Heart left ventricle (tissue), 16 donors: ENCODE results near the gene ADH1C. TPM values are rescaled to one million over a fixed set of nuclear protein-coding genes. Genes with fewer than 3 reads are reported as not detected.

ENCODE experiments used
- ATAC-seq, 4 donors: fragments of 200-7000 bp; cut with Tn5 transposase; one replicate each; pipeline ENCODE4 v1.9.1; 2020 to 2022; ENCODE audit warnings: moderate library complexity in 4 of 4, mild to moderate bottlenecking in 3 of 4, moderate number of reproducible peaks in 1 of 4
- DNase-seq, 5 donors: peaks; one replicate each; pipeline ENCODE4 v3.0.0-alpha.2; 2020
- H3K27ac ChIP-seq, 12 donors: fragments of 200-600 bp; sonication (generic) in 4 of 12; one replicate each; pipeline versions ENCODE4 v1.5.0 to v1.8.0; 2016 to 2022; ENCODE audit warnings: mild to moderate bottlenecking in 2 of 12
- H3K27me3 ChIP-seq, 9 donors: fragments of 200-600 bp; sonication (generic) in 2 of 9; one replicate each; pipeline versions ENCODE4 v1.5.1 to v1.8.0; 2016 to 2022; ENCODE audit warnings: mild to moderate bottlenecking in 3 of 9
- H3K36me3 ChIP-seq, 9 donors: fragments of 200-600 bp; sonication (generic) in 2 of 9; one replicate each; pipeline versions ENCODE4 v1.5.0 to v1.8.0; 2018 to 2022; ENCODE audit warnings: mild to moderate bottlenecking in 2 of 9
- H3K4me1 ChIP-seq, 12 donors: fragments of 200-600 bp; sonication (generic) in 4 of 12; one replicate each; pipeline versions ENCODE4 v1.5.0 to v1.8.0; 2016 to 2022; ENCODE audit warnings: mild to moderate bottlenecking in 3 of 12
- H3K4me3 ChIP-seq, 12 donors: fragments of 200-600 bp; sonication (generic) in 4 of 12; one replicate each; pipeline versions ENCODE4 v1.5.0 to v1.8.0; 2017 to 2022; ENCODE audit warnings: mild to moderate bottlenecking in 9 of 12, moderate library complexity in 4 of 12
- H3K9me3 ChIP-seq, 12 donors: fragments of 200-600 bp; sonication (generic) in 4 of 12; one replicate each; pipeline versions ENCODE4 v1.5.0 to v1.8.0; 2016 to 2022; ENCODE audit warnings: mild to moderate bottlenecking in 1 of 12
- POLR2A ChIP-seq, 2 donors: fragments of 450-650 bp; IDR thresholded peaks; one replicate each; pipeline ENCODE4 v1.6.1; 2017; ENCODE audit warnings: antibody characterized with exemption in 2 of 2, mild to moderate bottlenecking in 2 of 2, moderate library complexity in 2 of 2
- WGBS, 4 donors: extraction: QIAGEN DNeasy Blood & Tissue Kit in 2 of 4; methylation state at CpG; one replicate each; pipeline versions ENCODE4 v1.1.5 to v1.1.7; 2013 to 2018; 5-methylcytosine and 5-hydroxymethylcytosine counted together
- intact Hi-C, 10 donors: fragments of 100-400 bp; cut with DNase I; formaldehyde crosslinking; loops; one replicate each; pipeline versions ENCODE4 v1.11.1 to v1.14.2; 2022
- polyA plus RNA-seq, 2 donors: library from polyadenylated mRNA; stranded (reverse); fragments of 200-250 nt; gene quantifications; one replicate each; pipeline ENCODE4 v1.2.3, GENCODE V29; 2013
- total RNA-seq, 9 donors: library from RNA; depleted of rRNA in 2 of 9; stranded (reverse); fragments of >200 nt in 2 of 9; fragmentation: NEBNext Ultra II Directional in 3 of 9; extraction: Animal tissue kit (Norgen Biotek cat#: 25700) in 3 of 9; gene quantifications; one replicate each; pipeline versions ENCODE4 v1.1.0 to v1.2.4, GENCODE V29; 2016 to 2023
- TF ChIP-seq, protein P1 (sequence below), 12 donors: fragments of 200-600 bp; sonication (generic) in 4 of 12; IDR thresholded peaks; one replicate each; pipeline versions ENCODE4 v1.5.0 to v1.8.0; 2018 to 2022; ENCODE audit warnings: antibody characterized with exemption in 12 of 12, mild to moderate bottlenecking in 5 of 12
- donor health status: ischemic (EF 13 %, LVEDD 7.1; RV severe dilation, severe dysfunction).
- donor health status: healthy with polysubstance abuse.
- donor health status: DM: no; HTN: yes; CAD: no.
- donor health status: DM: no; HTN: no; CAD: no.
- donor health status: ischemic (EF 25% LVEDD 6.9; RV normal size, moderate dysfunction).
- donor health status: ischemic (EF 25% LVEDD 5.7; RV mildly dilated, moderate dysfunction).
- donor health status: healthy.
- donor health status: DM: yes; HTN: yes; CAD: no.
- donor health status: ischemic (EF 35%, LVEDD 5.7; RV mildly dilated, moderate dysfunction).
- donor health status: nonischemic (EF 11% LVEDD 7.7; RV severe dilation, severe dysfunction).
- donor health status: DM: yes; HTN: yes; CAD: no.
- donor health status: PGD.
- donor health status: ischemic (EF 29% LVEDD 5.4; RV normal size, mild dysfunction).
- donor health status: nonischemic (EF 23%, LVEDD 6.1; RV moderate dilation, normal function).

ADH1C gene
- total and polyA plus RNA-seq, 11 donors = 0.64 to 14.3 (median 2.8) TPM

DNA sequence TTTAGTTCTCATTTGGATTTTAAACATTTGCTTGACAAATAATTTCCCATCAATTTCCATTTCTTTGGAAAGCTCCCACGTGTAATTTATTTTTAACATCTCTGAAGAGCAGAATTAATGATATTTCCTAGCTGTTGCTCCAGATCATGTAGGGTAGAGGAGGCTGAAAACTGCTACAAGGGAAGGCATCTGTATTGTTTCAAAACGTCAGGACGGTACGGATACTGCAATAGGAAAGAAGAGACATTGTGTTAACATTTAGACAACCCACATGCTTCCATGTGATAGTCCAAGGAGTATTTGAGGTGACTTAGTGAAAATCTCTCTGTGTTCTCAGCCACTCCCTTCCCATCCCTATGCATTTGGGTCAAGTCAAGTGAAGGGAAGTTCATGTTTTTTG is 16.0 kb downstream of the ADH1C start:
- Histone ChIP-seq H3K27ac (no peak overlapping the region), H3K4me1 (peaks cover 0 to 3% (median 0%) of the 10 kb centered on the region in 12 donors), H3K9me3 (no peaks in the 10 kb centered on the region), H3K27me3 (no peaks in the 10 kb centered on the region), H3K36me3 (no peaks in the 10 kb centered on the region), H3K4me3 (no peak overlapping the region)
- WGBS, 4 donors = 45 to 54% (median 49%) methylated on average over 4 of the region's 4 CpGs
- intact Hi-C loops = no loop called here
- DNase-seq (no peak), ATAC-seq (no peak)
- TF ChIP-seq, protein P1, sequence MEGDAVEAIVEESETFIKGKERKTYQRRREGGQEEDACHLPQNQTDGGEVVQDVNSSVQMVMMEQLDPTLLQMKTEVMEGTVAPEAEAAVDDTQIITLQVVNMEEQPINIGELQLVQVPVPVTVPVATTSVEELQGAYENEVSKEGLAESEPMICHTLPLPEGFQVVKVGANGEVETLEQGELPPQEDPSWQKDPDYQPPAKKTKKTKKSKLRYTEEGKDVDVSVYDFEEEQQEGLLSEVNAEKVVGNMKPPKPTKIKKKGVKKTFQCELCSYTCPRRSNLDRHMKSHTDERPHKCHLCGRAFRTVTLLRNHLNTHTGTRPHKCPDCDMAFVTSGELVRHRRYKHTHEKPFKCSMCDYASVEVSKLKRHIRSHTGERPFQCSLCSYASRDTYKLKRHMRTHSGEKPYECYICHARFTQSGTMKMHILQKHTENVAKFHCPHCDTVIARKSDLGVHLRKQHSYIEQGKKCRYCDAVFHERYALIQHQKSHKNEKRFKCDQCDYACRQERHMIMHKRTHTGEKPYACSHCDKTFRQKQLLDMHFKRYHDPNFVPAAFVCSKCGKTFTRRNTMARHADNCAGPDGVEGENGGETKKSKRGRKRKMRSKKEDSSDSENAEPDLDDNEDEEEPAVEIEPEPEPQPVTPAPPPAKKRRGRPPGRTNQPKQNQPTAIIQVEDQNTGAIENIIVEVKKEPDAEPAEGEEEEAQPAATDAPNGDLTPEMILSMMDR (IDR thresholded peaks at IDR 0.05) = no peak
- no peak for TF ChIP-seq POLR2A (IDR thresholded peaks at IDR 0.05)

DNA sequence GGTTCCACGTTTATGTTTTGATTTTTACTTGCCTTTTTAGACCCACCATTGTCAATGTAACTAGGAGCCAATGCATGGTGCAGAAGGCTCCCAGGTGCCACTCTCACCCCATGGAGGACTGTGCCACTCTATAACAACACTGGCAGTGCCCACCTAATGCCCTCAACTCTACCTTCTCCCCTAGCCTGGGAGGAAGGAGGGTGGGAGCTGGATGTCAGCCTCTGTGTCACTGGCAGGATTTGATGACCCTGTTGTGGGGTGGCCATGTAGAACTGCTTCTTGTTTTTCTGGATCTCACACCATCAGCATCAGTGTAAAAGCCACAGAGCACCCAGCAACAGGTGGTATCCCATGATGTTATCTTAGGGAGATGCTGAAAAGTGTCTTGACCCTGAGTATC is 17.7 kb downstream of the ADH1C start:
- Histone ChIP-seq H3K27me3 (no peaks in the 10 kb centered on the region), H3K4me3 (no peak overlapping the region), H3K4me1 (no peaks in the 10 kb centered on the region), H3K27ac (no peak overlapping the region), H3K9me3 (peaks cover 0 to 6% (median 0%) of the 10 kb centered on the region in 12 donors), H3K36me3 (no peaks in the 10 kb centered on the region)
- TF ChIP-seq, protein P1 (IDR thresholded peaks at IDR 0.05) = no peak
- TF ChIP-seq POLR2A (IDR thresholded peaks at IDR 0.05) = no peak
- ATAC-seq = no peak
- 53 to 76% (median 70%) methylated on average over 1 of the region's 1 CpG for WGBS, 4 donors
- DNase-seq = no peak
- intact Hi-C loops = no loop called here

DNA sequence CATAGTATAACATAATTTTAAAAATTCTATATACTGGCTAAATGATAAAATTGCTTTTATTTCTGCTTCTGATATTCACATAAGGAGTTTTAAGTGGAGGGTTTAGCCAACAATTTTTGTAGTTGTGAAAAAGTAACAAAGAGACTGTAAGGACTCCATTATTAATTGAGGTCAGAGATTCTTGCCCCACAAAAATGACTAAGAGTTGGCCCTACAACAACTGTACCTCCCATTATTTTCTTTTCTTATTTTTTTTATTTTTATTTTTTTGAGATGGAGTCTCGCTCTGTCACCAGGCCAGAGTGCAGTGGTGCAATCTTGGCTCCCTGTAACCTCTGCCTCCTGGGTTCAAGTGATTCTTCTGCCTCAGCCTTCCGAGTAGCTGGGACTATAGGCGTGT is 21.9 kb downstream of the ADH1C start:
- no peak for DNase-seq
- Histone ChIP-seq H3K27me3 (no peaks in the 10 kb centered on the region), H3K36me3 (no peaks in the 10 kb centered on the region), H3K9me3 (peaks cover 0 to 15% (median 1%) of the 10 kb centered on the region in 12 donors), H3K4me3 (no peak overlapping the region), H3K27ac (no peak overlapping the region), H3K4me1 (peaks cover 0 to 2% (median 0%) of the 10 kb centered on the region in 12 donors)
- WGBS, 4 donors = 85 to 90% (median 87%) methylated on average over 3 of the region's 3 CpGs
- TF ChIP-seq, protein P1 (IDR thresholded peaks at IDR 0.05) = no peak
- TF ChIP-seq POLR2A (IDR thresholded peaks at IDR 0.05) = no peak
- no peak for ATAC-seq
- intact Hi-C loops = no loop called here

DNA sequence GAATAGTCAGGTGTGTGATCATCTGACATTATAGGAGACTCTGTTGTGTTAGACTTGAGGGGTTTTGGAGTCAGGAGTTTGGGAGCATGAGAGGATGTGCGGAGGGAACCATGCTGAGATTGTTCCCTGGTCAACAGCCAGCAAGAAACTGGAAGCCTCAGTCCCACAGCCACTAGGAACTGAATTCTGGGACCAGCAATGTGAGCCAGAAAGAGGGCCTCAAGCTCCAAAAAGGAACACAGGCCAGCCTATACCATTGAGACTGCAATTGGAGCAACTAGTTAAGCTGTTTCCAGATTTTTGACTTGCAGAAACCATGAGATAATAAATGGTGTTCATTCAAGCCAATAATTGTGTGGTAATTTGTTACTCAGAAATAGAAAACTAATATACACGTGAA is 22.7 kb downstream of the ADH1C start:
- Histone ChIP-seq H3K36me3 (no peaks in the 10 kb centered on the region), H3K27me3 (no peaks in the 10 kb centered on the region), H3K27ac (peak overlapping the region in 1 of 12 donors; percentile 35), H3K9me3 (peaks cover 0 to 15% (median 1%) of the 10 kb centered on the region in 12 donors), H3K4me3 (no peak overlapping the region), H3K4me1 (peaks cover 0 to 8% (median 2%) of the 10 kb centered on the region in 12 donors)
- no peak for DNase-seq
- intact Hi-C loops = no loop called here
- ATAC-seq = no peak
- WGBS, 4 donors = 73 to 89% (median 80%) methylated on average over 2 of the region's 2 CpGs
- no peak for TF ChIP-seq POLR2A (IDR thresholded peaks at IDR 0.05)
- TF ChIP-seq, protein P1 (IDR thresholded peaks at IDR 0.05) = no peak
